Psoas muscle (tissue), 8 donors: ENCODE data around the gene CDC42BPA. TPM values are rescaled to one million over a fixed set of nuclear protein-coding genes. Genes with fewer than 3 reads are reported as not detected.

Source experiments
- ATAC-seq, 4 donors: fragments of 200-7000 bp; cut with Tn5 transposase; one replicate each; pipeline ENCODE4 v1.9.1; 2020; ENCODE audit warnings: moderate library complexity in 3 of 4, mild to moderate bottlenecking in 2 of 4
- DNase-seq, 2 donors: peaks; one replicate each; pipeline ENCODE4 v3.0.0-alpha.2; 2020
- H3K27ac ChIP-seq: fragments of 200-600 bp; one replicate; pipeline ENCODE4 v1.8.0; 2022
- H3K27me3 ChIP-seq, 3 donors: fragments of 200-600 bp in 1 of 3; one replicate each; pipeline versions ENCODE4 v1.6.1 to v1.8.0; 2013 to 2022; ENCODE audit warnings: low read length in 2 of 3, mild to moderate bottlenecking in 2 of 3, moderate library complexity in 1 of 3; ENCODE audit not compliant: insufficient read depth in 3 of 3
- H3K36me3 ChIP-seq, 2 donors: fragments of 200-600 bp in 1 of 2; one replicate each; pipeline versions ENCODE4 v1.6.1 to v1.8.0; 2013 to 2022; ENCODE audit warnings: low read depth in 1 of 2, mild to moderate bottlenecking in 1 of 2, moderate library complexity in 1 of 2; ENCODE audit not compliant: insufficient read depth in 1 of 2
- H3K4me1 ChIP-seq: fragments of 200-600 bp; one replicate; pipeline ENCODE4 v1.8.0; 2022
- H3K4me3 ChIP-seq: fragments of 200-600 bp; one replicate; pipeline ENCODE4 v1.8.0; 2022; ENCODE audit warnings: mild to moderate bottlenecking
- H3K9me3 ChIP-seq: fragments of 200-600 bp; one replicate; pipeline ENCODE4 v1.8.0; 2022
- WGBS, 3 donors: extraction: QIAGEN DNeasy Blood & Tissue Kit; methylation state at CpG; one replicate each; pipeline versions ENCODE4 v1.1.6 to v1.1.7; 2013; 5-methylcytosine and 5-hydroxymethylcytosine counted together
- intact Hi-C, 2 donors: fragments of 100-400 bp; cut with DNase I; formaldehyde crosslinking; loops; one replicate each; pipeline versions ENCODE4 v1.11.0 to v1.14.2; 2022
- polyA plus RNA-seq, 3 donors: library from polyadenylated mRNA; stranded (reverse); fragments of 200-250 nt; gene quantifications; one replicate each; pipeline ENCODE4 v1.2.3, GENCODE V29; 2013
- total RNA-seq, 4 donors: library from RNA; stranded (reverse); fragmentation: NEBNext Ultra II Directional in 2 of 4; extraction: Animal tissue kit (Norgen Biotek cat#: 25700) in 2 of 4; gene quantifications; one replicate each; pipeline versions ENCODE4 v1.2.1 to v1.2.4, GENCODE V29; 2021 to 2023
- TF ChIP-seq, protein P1 (sequence below): fragments of 200-600 bp; IDR thresholded peaks from one replicate; pipeline ENCODE4 v1.8.0; 2022; ENCODE audit warnings: antibody characterized with exemption
- donor health status: healthy with polysubstance abuse.
- donor health status: DM: no; HTN: no; CAD: no; lungs with moderate emphysema.
- donor health status: Bipolar disorder and iron deficiency.
- donor health status: healthy.
- donor health status: DM: yes; HTN: yes; CAD: no.
- donor health status: DM: no; HTN: no; CAD: no.
- donor health status: DM: no; HTN: no; CAD: no.
- donor health status: DM: yes; HTN: yes; CAD: no.

Gene CDC42BPA
- total and polyA plus RNA-seq, 7 donors, result 5.3 to 23.0 (median 15.7) TPM

GRCh38 chr1:227314014-227314848 is 4.1 kb downstream of the CDC42BPA start:
- Histone ChIP-seq H3K4me1 (peaks cover 33% of the 10 kb centered on the region), H3K27ac (no peak overlapping the region), H3K4me3 (peak overlapping the region; percentile 81), H3K36me3 (no peaks in the 10 kb centered on the region), H3K9me3 (no peaks in the 10 kb centered on the region), H3K27me3 (no peaks in the 10 kb centered on the region)
- DNase-seq (no peak), ATAC-seq (no peak)
- intact Hi-C loops, result loop anchor here in 1 of 2 donors (10.0 kb wide), 2 partner anchors 69 to 179 kb away; no protein-coding TSS in a partner anchor
- 40 to 55% (median 52%) methylated on average over 6 of the region's 6 CpGs for WGBS, 3 donors
- TF ChIP-seq, protein P1, sequence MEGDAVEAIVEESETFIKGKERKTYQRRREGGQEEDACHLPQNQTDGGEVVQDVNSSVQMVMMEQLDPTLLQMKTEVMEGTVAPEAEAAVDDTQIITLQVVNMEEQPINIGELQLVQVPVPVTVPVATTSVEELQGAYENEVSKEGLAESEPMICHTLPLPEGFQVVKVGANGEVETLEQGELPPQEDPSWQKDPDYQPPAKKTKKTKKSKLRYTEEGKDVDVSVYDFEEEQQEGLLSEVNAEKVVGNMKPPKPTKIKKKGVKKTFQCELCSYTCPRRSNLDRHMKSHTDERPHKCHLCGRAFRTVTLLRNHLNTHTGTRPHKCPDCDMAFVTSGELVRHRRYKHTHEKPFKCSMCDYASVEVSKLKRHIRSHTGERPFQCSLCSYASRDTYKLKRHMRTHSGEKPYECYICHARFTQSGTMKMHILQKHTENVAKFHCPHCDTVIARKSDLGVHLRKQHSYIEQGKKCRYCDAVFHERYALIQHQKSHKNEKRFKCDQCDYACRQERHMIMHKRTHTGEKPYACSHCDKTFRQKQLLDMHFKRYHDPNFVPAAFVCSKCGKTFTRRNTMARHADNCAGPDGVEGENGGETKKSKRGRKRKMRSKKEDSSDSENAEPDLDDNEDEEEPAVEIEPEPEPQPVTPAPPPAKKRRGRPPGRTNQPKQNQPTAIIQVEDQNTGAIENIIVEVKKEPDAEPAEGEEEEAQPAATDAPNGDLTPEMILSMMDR, result no peak

- Histone ChIP-seq H3K27me3 (no peaks in the 10 kb centered on the region), H3K4me1 (peaks cover 35% of the 10 kb centered on the region), H3K27ac (no peak overlapping the region), H3K9me3 (no peaks in the 10 kb centered on the region), H3K4me3 (no peak overlapping the region), H3K36me3 (no peaks in the 10 kb centered on the region)
- TF ChIP-seq, protein P1, result no peak
- intact Hi-C loops, result loop anchor here in 1 of 2 donors (10.0 kb wide), 2 partner anchors 68 to 178 kb away; no protein-coding TSS in a partner anchor
- ATAC-seq (no peak), DNase-seq (no peak)
- 85 to 88% (median 86%) methylated on average over 6 of the region's 6 CpGs for WGBS, 3 donors
Measured at GRCh38 chr1:227312361-227313025, 5.8 kb downstream of the CDC42BPA start.

DNA sequence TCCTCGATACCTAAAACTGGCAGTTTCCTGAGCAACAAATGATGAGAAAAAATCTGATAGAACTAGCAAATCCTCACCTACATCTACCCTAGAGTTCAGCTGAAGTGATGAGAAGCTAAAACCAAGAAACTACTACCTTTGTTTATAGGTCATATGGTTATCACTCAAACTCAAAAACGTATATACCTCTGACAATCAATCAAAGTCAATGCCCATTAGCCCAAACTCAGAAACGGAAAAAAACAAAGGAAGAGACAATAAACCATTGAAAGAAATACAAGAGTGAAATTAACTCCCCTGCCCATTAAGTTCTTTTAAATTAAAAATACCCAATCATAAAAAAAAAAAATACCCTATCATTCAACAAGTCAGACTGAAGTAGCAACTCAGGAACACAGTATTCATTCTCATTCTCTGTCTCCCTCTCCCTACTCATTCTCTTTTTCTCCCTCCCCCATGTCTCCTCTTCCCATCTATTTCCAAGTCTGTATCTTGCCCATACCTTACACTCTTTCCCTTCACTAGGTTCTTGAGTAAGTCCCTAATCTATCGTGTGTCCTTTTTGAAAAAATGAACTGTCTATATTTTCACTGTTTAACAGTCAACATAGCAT is 6.8 kb downstream of the CDC42BPA start:
- intact Hi-C loops, result loop anchor here in 1 of 2 donors (10.0 kb wide), 2 partner anchors 67 to 177 kb away; no protein-coding TSS in a partner anchor

More for the DNA sequence above, 6.8 kb downstream of the CDC42BPA start:
- H3K36me3 ChIP-seq, result no peaks in the 10 kb centered on the region
- H3K9me3 ChIP-seq, result no peaks in the 10 kb centered on the region
- no peak overlapping the region for H3K4me3 ChIP-seq
- H3K27ac ChIP-seq, result no peak overlapping the region
- peaks cover 41% of the 10 kb centered on the region for H3K4me1 ChIP-seq
- ATAC-seq (no peak), DNase-seq (no peak)
- no peaks in the 10 kb centered on the region for H3K27me3 ChIP-seq
- TF ChIP-seq, protein P1, result no peak
- 81 to 90% (median 90%) methylated on average over 4 of the region's 4 CpGs for WGBS, 3 donors
